Upper lobe of left lung (tissue), 6 donors: Measurements from ENCODE around the gene PPP1CC. TPM values are rescaled to one million over a fixed set of nuclear protein-coding genes. Genes with fewer than 3 reads are reported as not detected.

ENCODE experiments used
- ATAC-seq, 2 donors: fragments of 200-7000 bp; cut with Tn5 transposase; one replicate each; pipeline ENCODE4 v1.9.1; 2022; ENCODE audit warnings: mild to moderate bottlenecking in 2 of 2, moderate library complexity in 2 of 2; ENCODE audit not compliant: low FRiP score in 2 of 2
- DNase-seq, 2 donors: peaks; one replicate each; pipeline ENCODE4 v3.0.0-alpha.2; 2019 to 2020
- H3K27ac ChIP-seq, 4 donors: fragments of 200-600 bp; sonication (generic); one replicate each; pipeline ENCODE4 v1.5.1; 2016 to 2019
- H3K27me3 ChIP-seq, 4 donors: fragments of 200-600 bp; sonication (generic); one replicate each; pipeline ENCODE4 v1.5.1; 2017 to 2019
- H3K36me3 ChIP-seq, 4 donors: fragments of 200-600 bp; sonication (generic); one replicate each; pipeline ENCODE4 v1.5.1; 2016 to 2019
- H3K4me1 ChIP-seq, 4 donors: fragments of 200-600 bp; sonication (generic); one replicate each; pipeline ENCODE4 v1.5.1; 2018 to 2019
- H3K4me3 ChIP-seq, 4 donors: fragments of 200-600 bp; sonication (generic); one replicate each; pipeline ENCODE4 v1.5.1; 2017 to 2019; ENCODE audit warnings: mild to moderate bottlenecking in 2 of 4, moderate library complexity in 1 of 4
- H3K9me3 ChIP-seq, 4 donors: fragments of 200-600 bp; sonication (generic); one replicate each; pipeline ENCODE4 v1.5.1; 2018 to 2019
- CTCF ChIP-seq, 6 experiments: fragments of 450-650 bp in 4 of 6; fragments of 200-600 bp in 2 of 6; sonication (generic) in 2 of 6; IDR thresholded peaks; one replicate each; pipeline ENCODE4 v1.5.1; 2016 to 2019; ENCODE audit warnings: antibody characterized with exemption in 6 of 6
- EP300 ChIP-seq, 4 donors: sonication (generic); formaldehyde crosslinking; IDR thresholded peaks; one replicate each; pipeline ENCODE4 v1.5.1; 2017; ENCODE audit warnings: antibody characterized with exemption in 4 of 4, control low read depth in 2 of 4
- POLR2A ChIP-seq, 4 donors: fragments of 450-650 bp; IDR thresholded peaks; one replicate each; pipeline ENCODE4 v1.5.1; 2016 to 2017; ENCODE audit warnings: antibody characterized with exemption in 4 of 4, mild to moderate bottlenecking in 2 of 4
- POLR2AphosphoS5 ChIP-seq, 2 donors: sonication (generic); formaldehyde crosslinking; IDR thresholded peaks; one replicate each; pipeline ENCODE4 v1.5.1; 2017; ENCODE audit warnings: antibody characterized with exemption in 2 of 2
- WGBS, 2 donors: methylation state at CpG; one replicate each; pipeline ENCODE4 v1.1.5; 2017 to 2018; 5-methylcytosine and 5-hydroxymethylcytosine counted together
- total RNA-seq, 6 donors: library from RNA; depleted of rRNA in 4 of 6; stranded (reverse); fragments of >200 nt in 4 of 6; gene quantifications; one replicate each; pipeline versions ENCODE4 v1.1.0 to v1.2.1, GENCODE V29; 2016 to 2021
- donor health status: DM: no; HTN: no; CAD: no; lungs with moderate emphysema.
- donor health status: DM: no; HTN: yes; CAD: no; lungs with severe emphysema.

Gene PPP1CC
- total RNA-seq, 6 donors from 2014 or later: 26.0 to 114 (median 85.4) TPM

DNA sequence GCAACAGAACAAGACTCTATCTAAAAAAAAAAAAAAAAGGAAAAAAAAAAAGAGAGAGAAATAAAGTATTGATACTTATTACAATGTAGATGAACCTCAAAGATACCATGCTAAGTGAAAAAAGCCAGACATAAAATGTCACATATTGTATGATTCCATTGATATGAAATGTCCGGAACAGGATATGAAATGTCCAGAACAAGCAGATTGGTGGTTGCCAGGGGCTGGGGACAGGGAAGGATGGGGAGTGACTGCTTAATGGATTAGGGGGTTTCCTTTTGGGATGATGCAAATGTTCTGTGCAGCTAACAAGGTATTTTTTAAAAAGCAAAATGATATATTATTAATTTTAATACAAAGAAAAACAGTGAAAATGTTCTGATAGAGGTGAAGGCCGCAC, 58.8 kb downstream of the PPP1CC start:
- Histone ChIP-seq H3K9me3 (no peaks in the 10 kb centered on the region), H3K36me3 (peaks cover 0 to 4% (median 0%) of the 10 kb centered on the region in 4 donors), H3K27ac (no peak overlapping the region), H3K4me1 (peaks cover 6 to 16% (median 12%) of the 10 kb centered on the region in 4 donors), H3K27me3 (peaks cover 0 to 5% (median 0%) of the 10 kb centered on the region in 4 donors), H3K4me3 (no peak overlapping the region)
- 97 to 98% methylated on average over 2 of the region's 2 CpGs for WGBS, 2 donors
- no peak for DNase-seq
- ATAC-seq: no peak
- TF ChIP-seq EP300 (IDR thresholded peaks at IDR 0.05): no peak
- no peak for TF ChIP-seq CTCF (IDR thresholded peaks at IDR 0.05)
- no peak for TF ChIP-seq POLR2A (IDR thresholded peaks at IDR 0.05)
- TF ChIP-seq POLR2AphosphoS5 (IDR thresholded peaks at IDR 0.05): no peak

DNA sequence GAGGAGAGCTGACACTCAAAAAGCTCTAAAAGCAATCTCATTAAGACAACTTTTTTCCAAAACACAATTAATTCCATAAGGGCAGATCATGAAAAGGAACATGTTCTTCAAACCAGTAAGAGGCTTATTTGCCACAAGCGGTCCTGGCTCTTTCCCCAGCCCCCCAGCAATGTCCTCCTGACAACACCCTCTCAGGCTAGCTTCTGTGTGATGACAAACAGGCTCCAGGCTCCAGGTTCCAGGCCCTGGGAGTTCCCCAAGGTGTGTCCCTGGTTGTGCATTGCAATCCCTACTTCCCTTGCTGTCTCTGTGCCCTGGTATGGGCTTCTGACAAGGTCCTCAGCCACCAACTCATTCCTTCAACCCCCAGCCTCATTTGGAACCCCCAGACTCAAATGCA, 62.7 kb downstream of the PPP1CC start:
- peaks cover 0 to 11% (median 2%) of the 10 kb centered on the region in 4 donors for H3K4me1 ChIP-seq
- H3K9me3 ChIP-seq: no peaks in the 10 kb centered on the region
- no peak overlapping the region for H3K27ac ChIP-seq
- DNase-seq (no peak), ATAC-seq (no peak)
- TF ChIP-seq CTCF (IDR thresholded peaks at IDR 0.05) (no peak), POLR2A (IDR thresholded peaks at IDR 0.05) (no peak), POLR2AphosphoS5 (IDR thresholded peaks at IDR 0.05) (no peak), EP300 (IDR thresholded peaks at IDR 0.05) (no peak)
- 73 to 94% methylated on average over 1 of the region's 1 CpG for WGBS, 2 donors
- H3K36me3 ChIP-seq: peaks cover 0 to 4% (median 0%) of the 10 kb centered on the region in 4 donors
- H3K4me3 ChIP-seq: no peak overlapping the region
- H3K27me3 ChIP-seq: no peaks in the 10 kb centered on the region

DNA sequence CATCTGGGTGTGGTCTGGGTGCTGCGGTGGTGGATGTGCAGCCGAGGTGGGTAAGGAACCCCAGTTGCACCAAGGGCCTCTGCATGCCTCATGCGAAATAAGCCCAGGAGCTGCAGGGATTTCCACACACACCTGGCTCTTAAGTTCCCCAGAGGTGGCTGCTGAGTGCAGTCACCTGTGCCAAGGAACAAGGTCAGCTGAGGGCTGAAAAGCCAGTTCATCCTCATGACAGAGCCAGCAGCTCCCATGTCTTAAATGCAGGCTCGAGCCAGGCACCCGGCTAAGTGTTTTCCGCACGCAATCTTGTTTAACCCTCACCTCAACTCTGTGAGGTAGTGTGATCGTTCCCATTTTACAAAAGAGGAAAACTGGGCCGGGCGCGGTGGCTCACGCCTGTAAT, 63.5 kb downstream of the PPP1CC start:
- H3K27me3 ChIP-seq: no peaks in the 10 kb centered on the region
- peaks cover 0 to 11% (median 2%) of the 10 kb centered on the region in 4 donors for H3K4me1 ChIP-seq
- peaks cover 0 to 4% (median 0%) of the 10 kb centered on the region in 4 donors for H3K36me3 ChIP-seq
- 91 to 92% methylated on average over 10 to 12 of the region's 12 CpGs for WGBS, 2 donors
- ATAC-seq: no peak
- no peak overlapping the region for H3K4me3 ChIP-seq
- TF ChIP-seq POLR2A (IDR thresholded peaks at IDR 0.05) (no peak), EP300 (IDR thresholded peaks at IDR 0.05) (no peak), POLR2AphosphoS5 (IDR thresholded peaks at IDR 0.05) (no peak), CTCF (IDR thresholded peaks at IDR 0.05) (no peak)
- H3K27ac ChIP-seq: no peak overlapping the region
- no peaks in the 10 kb centered on the region for H3K9me3 ChIP-seq
- no peak for DNase-seq

DNA sequence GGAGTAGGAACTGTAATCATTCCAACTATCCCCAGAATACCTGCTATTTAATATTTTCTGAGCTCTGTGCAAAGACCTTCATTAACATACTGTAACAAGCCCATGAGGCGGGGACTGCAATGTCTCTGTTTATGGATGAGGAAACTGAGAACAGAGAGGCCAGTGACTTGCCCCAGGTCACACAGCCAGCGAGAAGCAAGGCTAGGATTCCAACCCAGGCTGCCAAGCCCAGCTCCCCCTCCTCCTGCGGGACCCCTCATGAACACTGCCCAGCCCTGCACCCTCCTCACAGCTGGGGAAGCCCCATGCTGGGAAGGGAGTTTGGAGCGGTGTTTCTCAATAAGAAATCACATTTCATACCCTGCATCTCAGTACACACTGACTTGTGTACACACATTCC, 64.7 kb downstream of the PPP1CC start:
- H3K9me3 ChIP-seq: no peaks in the 10 kb centered on the region
- H3K4me3 ChIP-seq: no peak overlapping the region
- H3K4me1 ChIP-seq: peaks cover 0 to 11% (median 2%) of the 10 kb centered on the region in 4 donors
- H3K27me3 ChIP-seq: no peaks in the 10 kb centered on the region
- peak overlapping the region in 2 of 4 donors; percentile 27 to 45 for H3K27ac ChIP-seq
- H3K36me3 ChIP-seq: peaks cover 0 to 4% (median 0%) of the 10 kb centered on the region in 4 donors
- WGBS, 2 donors: 84 to 85% methylated on average over 4 of the region's 4 CpGs
- no peak for ATAC-seq
- no peak for DNase-seq
- TF ChIP-seq POLR2AphosphoS5 (IDR thresholded peaks at IDR 0.05): no peak
- no peak for TF ChIP-seq EP300 (IDR thresholded peaks at IDR 0.05)
- TF ChIP-seq CTCF (IDR thresholded peaks at IDR 0.05): no peak
- TF ChIP-seq POLR2A (IDR thresholded peaks at IDR 0.05): no peak
